ENCODE measurements around the gene ZBTB37. TPM values are rescaled to one million over a fixed set of nuclear protein-coding genes. Genes with fewer than 3 reads are reported as not detected.

The ZBTB37 gene
- total RNA-seq, 2 experiments from 2014 or later, result 11.3 to 12.6 TPM

- Mint-ChIP-seq H3K4me3 (no peak overlapping the region), H3K9me3 (no peaks in the 10 kb centered on the region), H3K27me3 (no peaks in the 10 kb centered on the region), H3K36me3 (ENCODE audit: low read depth) (peaks cover 48% of the 10 kb centered on the region), H3K4me1 (peaks cover 4% of the 10 kb centered on the region), H3K27ac (no peak overlapping the region)
- no peak for DNase-seq
- CTCF ChIA-PET, result no interaction called here
- POLR2A ChIA-PET, result interaction anchor here (1.4 kb wide), 1 partner anchor 19 kb away, joined by 4 read pairs; the partner anchor contains the start of gene ZBTB37
Measured at GRCh38 chr1:173887627-173888026, 19.4 kb downstream of the ZBTB37 start.

GRCh38 chr1:173888749-173889148 is 20.6 kb downstream of the ZBTB37 start:
- ChIA-PET CTCF (no interaction called here), POLR2A (interaction anchor here (0.8 to 1.4 kb wide), 3 partner anchors 12 to 21 kb away, joined by 3 to 4 read pairs (median 3); partner anchors contain the start of gene ZBTB37)
- no peak overlapping the region for H3K27ac Mint-ChIP-seq
- H3K4me3 Mint-ChIP-seq, result no peak overlapping the region
- H3K4me1 Mint-ChIP-seq, result peaks cover 4% of the 10 kb centered on the region
- no peaks in the 10 kb centered on the region for H3K27me3 Mint-ChIP-seq
- H3K9me3 Mint-ChIP-seq, result no peaks in the 10 kb centered on the region
- peaks cover 48% of the 10 kb centered on the region for H3K36me3 Mint-ChIP-seq (ENCODE audit: low read depth)
- DNase-seq, result no peak

- Mint-ChIP-seq H3K9me3 (no peaks in the 10 kb centered on the region), H3K27ac (no peak overlapping the region), H3K4me1 (peaks cover 4% of the 10 kb centered on the region), H3K27me3 (no peaks in the 10 kb centered on the region), H3K4me3 (no peak overlapping the region), H3K36me3 (ENCODE audit: low read depth) (peaks cover 51% of the 10 kb centered on the region)
- ChIA-PET CTCF (no interaction called here), POLR2A (no interaction called here)
- DNase-seq, result no peak
Measured at GRCh38 chr1:173889885-173890284, 21.7 kb downstream of the ZBTB37 start.

- POLR2A ChIA-PET, result interaction anchor here (0.6 kb wide), 1 partner anchor 25 kb away, joined by 3 read pairs; the partner anchor contains the start of gene ZBTB37
Measured at GRCh38 chr1:173893611-173894010, 25.4 kb downstream of the ZBTB37 start.

GRCh38 chr1:173894189-173894588 is 26.0 kb downstream of the ZBTB37 start:
- no peaks in the 10 kb centered on the region for H3K9me3 Mint-ChIP-seq
- ChIA-PET POLR2A (interaction anchor here (1.8 kb wide), 1 partner anchor 26 kb away, joined by 7 read pairs; the partner anchor contains the start of genes GAS5 and ZBTB37), CTCF (no interaction called here)
- no peak overlapping the region for H3K27ac Mint-ChIP-seq
- H3K4me3 Mint-ChIP-seq, result no peak overlapping the region
- peaks cover 24% of the 10 kb centered on the region for H3K36me3 Mint-ChIP-seq (ENCODE audit: low read depth)
- no peaks in the 10 kb centered on the region for H3K4me1 Mint-ChIP-seq
- no peaks in the 10 kb centered on the region for H3K27me3 Mint-ChIP-seq
- no peak for DNase-seq

More at GRCh38 chr1:173893611-173894010, 25.4 kb downstream of the ZBTB37 start:
- no peak overlapping the region for H3K27ac Mint-ChIP-seq
- H3K4me3 Mint-ChIP-seq, result no peak overlapping the region
- no peak for DNase-seq
- no peaks in the 10 kb centered on the region for H3K27me3 Mint-ChIP-seq
- CTCF ChIA-PET, result no interaction called here
- H3K4me1 Mint-ChIP-seq, result no peaks in the 10 kb centered on the region
- peaks cover 26% of the 10 kb centered on the region for H3K36me3 Mint-ChIP-seq (ENCODE audit: low read depth)
- H3K9me3 Mint-ChIP-seq, result no peaks in the 10 kb centered on the region

GRCh38 chr1:173900427-173900826 is 32.2 kb downstream of the ZBTB37 start:
- H3K27ac Mint-ChIP-seq, result no peak overlapping the region
- ChIA-PET POLR2A (no interaction called here), CTCF (no interaction called here)
- no peak overlapping the region for H3K4me3 Mint-ChIP-seq
- DNase-seq, result no peak
- H3K9me3 Mint-ChIP-seq, result no peaks in the 10 kb centered on the region
- no peaks in the 10 kb centered on the region for H3K36me3 Mint-ChIP-seq (ENCODE audit: low read depth)
- peaks cover 6% of the 10 kb centered on the region for H3K4me1 Mint-ChIP-seq
- no peaks in the 10 kb centered on the region for H3K27me3 Mint-ChIP-seq

GRCh38 chr1:173900992-173901391 is 32.8 kb downstream of the ZBTB37 start:
- H3K4me3 Mint-ChIP-seq, result no peak overlapping the region

GRCh38 chr1:173903827-173904531 is 35.8 kb downstream of the ZBTB37 start:
- no peak overlapping the region for H3K4me3 Mint-ChIP-seq
- H3K27ac Mint-ChIP-seq, result no peak overlapping the region
- DNase-seq, result no peak
- H3K27me3 Mint-ChIP-seq, result no peaks in the 10 kb centered on the region
- H3K4me1 Mint-ChIP-seq, result peaks cover 6% of the 10 kb centered on the region
- ChIA-PET POLR2A (no interaction called here), CTCF (no interaction called here)
- H3K36me3 Mint-ChIP-seq (ENCODE audit: low read depth), result peaks cover 3% of the 10 kb centered on the region
- H3K9me3 Mint-ChIP-seq, result no peaks in the 10 kb centered on the region

More at GRCh38 chr1:173900992-173901391, 32.8 kb downstream of the ZBTB37 start:
- H3K9me3 Mint-ChIP-seq, result no peaks in the 10 kb centered on the region
- H3K27me3 Mint-ChIP-seq, result no peaks in the 10 kb centered on the region
- ChIA-PET CTCF (no interaction called here), POLR2A (no interaction called here)
- H3K36me3 Mint-ChIP-seq (ENCODE audit: low read depth), result peaks cover 3% of the 10 kb centered on the region
- H3K4me1 Mint-ChIP-seq, result peaks cover 6% of the 10 kb centered on the region
- no peak overlapping the region for H3K27ac Mint-ChIP-seq
- DNase-seq, result no peak

GRCh38 chr1:173913111-173913510 is 44.9 kb downstream of the ZBTB37 start:
- ChIA-PET POLR2A (no interaction called here), CTCF (interaction anchor here (0.7 to 1.1 kb wide), 2 partner anchors 40 to 45 kb away, joined by 3 read pairs; partner anchors contain the start of genes GAS5 and ZBTB37)
- H3K36me3 Mint-ChIP-seq (ENCODE audit: low read depth), result no peaks in the 10 kb centered on the region
- no peak overlapping the region for H3K27ac Mint-ChIP-seq
- DNase-seq, result no peak
- H3K4me1 Mint-ChIP-seq, result no peaks in the 10 kb centered on the region
- no peaks in the 10 kb centered on the region for H3K9me3 Mint-ChIP-seq
- no peak overlapping the region for H3K4me3 Mint-ChIP-seq
- no peaks in the 10 kb centered on the region for H3K27me3 Mint-ChIP-seq

GRCh38 chr1:173914366-173914871 is 46.2 kb downstream of the ZBTB37 start:
- DNase-seq, result peak; percentile 21

GRCh38 chr1:173915596-173915995 is 47.4 kb downstream of the ZBTB37 start:
- Mint-ChIP-seq H3K27ac (no peak overlapping the region), H3K36me3 (ENCODE audit: low read depth) (no peaks in the 10 kb centered on the region), H3K4me1 (no peaks in the 10 kb centered on the region), H3K9me3 (no peaks in the 10 kb centered on the region), H3K27me3 (no peaks in the 10 kb centered on the region), H3K4me3 (no peak overlapping the region)
- POLR2A ChIA-PET, result no interaction called here
- CTCF ChIA-PET, result interaction anchor here (0.6 kb wide), 1 partner anchor 496 kb away, joined by 3 read pairs; no protein-coding TSS in a partner anchor
- no peak for DNase-seq

More at GRCh38 chr1:173914366-173914871, 46.2 kb downstream of the ZBTB37 start:
- H3K4me3 Mint-ChIP-seq, result no peak overlapping the region
- no peaks in the 10 kb centered on the region for H3K4me1 Mint-ChIP-seq
- no peaks in the 10 kb centered on the region for H3K9me3 Mint-ChIP-seq
- POLR2A ChIA-PET, result interaction anchor here (0.7 kb wide), 1 partner anchor 41 kb away, joined by 3 read pairs; no protein-coding TSS in a partner anchor
- CTCF ChIA-PET, result interaction anchor here (1.3 kb wide), 1 partner anchor 12 kb away, joined by 3 read pairs; no protein-coding TSS in a partner anchor
- H3K36me3 Mint-ChIP-seq (ENCODE audit: low read depth), result no peaks in the 10 kb centered on the region
- H3K27ac Mint-ChIP-seq, result no peak overlapping the region
- H3K27me3 Mint-ChIP-seq, result no peaks in the 10 kb centered on the region

- CTCF ChIA-PET, result no interaction called here
- Mint-ChIP-seq H3K36me3 (ENCODE audit: low read depth) (no peaks in the 10 kb centered on the region), H3K4me3 (no peak overlapping the region)
Measured at GRCh38 chr1:173916667-173917066, 48.5 kb downstream of the ZBTB37 start.

GRCh38 chr1:173917149-173917548 is 49.0 kb downstream of the ZBTB37 start, which contains the start of gene SERPINC1:
Gene SERPINC1 (minus strand): TSS chr1:173917327. CDS start chr1:173917259, 68 bp downstream.
- CTCF ChIA-PET, result no interaction called here
- no peak for DNase-seq
- Mint-ChIP-seq H3K9me3 (no peaks in the 10 kb centered on the region), H3K27me3 (no peaks in the 10 kb centered on the region), H3K27ac (no peak within 1 kb of the TSS), H3K36me3 (ENCODE audit: low read depth) (no peaks in the 10 kb centered on the region), H3K4me1 (no peaks in the 10 kb centered on the region), H3K4me3 (no peak within 1 kb of the TSS)
- POLR2A ChIA-PET, result no interaction called here

More at GRCh38 chr1:173916667-173917066, 48.5 kb downstream of the ZBTB37 start:
- no peak for DNase-seq
- Mint-ChIP-seq H3K27me3 (no peaks in the 10 kb centered on the region), H3K9me3 (no peaks in the 10 kb centered on the region), H3K4me1 (no peaks in the 10 kb centered on the region), H3K27ac (no peak overlapping the region)
- POLR2A ChIA-PET, result no interaction called here

Measured in activated CD4-positive, alpha-beta memory T cell treated with anti-CD3 and anti-CD28 coated beads, Interleukin-2, amount 10 ng/mL, durations not matched to agents 7 days and 5 days (primary cell).